GM23338 (cell line): Measurements from ENCODE around the gene NIPAL3.

Experiments
- CREB1 ChIP-seq: fragments of 250-450 bp; sonication (Bioruptor Pico); IDR thresholded peaks from 2 replicates; pipeline ENCODE4 v1.5.0; 2020; ENCODE audit warnings: low read depth, mild to moderate bottlenecking, moderate library complexity
- EZH2 ChIP-seq: fragments of 200-600 bp; sonication (generic); IDR thresholded peaks from one replicate; pipeline ENCODE4 v1.8.0; 2017; ENCODE audit warnings: antibody characterized with exemption, mild to moderate bottlenecking, low read depth; ENCODE audit not compliant: unreplicated experiment
- NANOG ChIP-seq: IDR thresholded peaks from 2 replicates; pipeline ENCODE4 v1.6.1; 2016; ENCODE audit warnings: antibody characterized with exemption, borderline replicate concordance
- ZNF114 ChIP-seq: fragments of 250-450 bp; sonication (Bioruptor Pico); IDR thresholded peaks from 2 replicates; pipeline ENCODE4 v1.5.0; 2020; ENCODE audit warnings: mild to moderate bottlenecking, moderate library complexity
- TF ChIP-seq, protein P1 (sequence below), 2 experiments: fragments of 200-600 bp in 1 of 2; sonication (generic) in 1 of 2; conservative IDR thresholded peaks; 2 replicates each; pipeline versions ENCODE4 v1.5.1 to v1.6.1; 2016 to 2017; ENCODE audit warnings: antibody characterized with exemption in 2 of 2, low read depth in 2 of 2, mild to moderate bottlenecking in 2 of 2, moderate library complexity in 1 of 2

DNA sequence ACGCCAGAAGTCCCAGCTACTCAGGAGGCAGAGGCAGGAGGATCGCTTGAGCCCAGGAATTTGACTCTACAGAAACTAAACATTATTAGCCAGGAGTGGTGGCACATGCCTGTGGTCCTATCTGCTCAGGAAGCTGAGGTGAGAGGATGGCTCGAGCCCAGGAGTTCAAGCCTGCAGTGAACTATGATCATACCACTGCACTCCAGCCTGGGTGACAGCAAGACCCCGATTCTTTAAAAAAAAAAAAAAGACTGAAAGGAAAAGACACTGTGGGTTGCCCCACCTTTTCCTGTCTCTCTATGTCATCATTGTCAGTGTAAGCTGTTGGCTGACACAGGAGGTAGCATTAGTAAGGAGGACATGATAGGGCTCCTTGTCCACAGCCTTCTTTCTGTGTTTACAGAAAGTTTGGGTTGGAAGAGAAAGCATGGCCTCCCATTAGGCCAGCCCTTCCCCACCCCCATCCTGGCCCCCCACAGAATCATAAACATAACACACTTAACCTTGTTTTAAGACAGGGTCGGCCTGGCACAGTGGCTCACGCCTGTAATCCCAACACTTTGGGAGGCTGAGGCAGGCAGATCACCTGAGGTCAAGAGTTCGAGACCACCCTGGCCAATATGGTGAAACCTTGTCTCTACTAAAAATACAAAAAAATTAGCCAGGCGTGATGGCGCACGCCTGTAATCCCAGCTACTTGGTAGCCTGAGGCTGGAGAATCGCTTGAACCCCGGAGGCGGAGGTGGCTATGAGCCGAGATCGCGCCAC lies 66.4 kb downstream of the NIPAL3 start:
- TF ChIP-seq, protein P1, sequence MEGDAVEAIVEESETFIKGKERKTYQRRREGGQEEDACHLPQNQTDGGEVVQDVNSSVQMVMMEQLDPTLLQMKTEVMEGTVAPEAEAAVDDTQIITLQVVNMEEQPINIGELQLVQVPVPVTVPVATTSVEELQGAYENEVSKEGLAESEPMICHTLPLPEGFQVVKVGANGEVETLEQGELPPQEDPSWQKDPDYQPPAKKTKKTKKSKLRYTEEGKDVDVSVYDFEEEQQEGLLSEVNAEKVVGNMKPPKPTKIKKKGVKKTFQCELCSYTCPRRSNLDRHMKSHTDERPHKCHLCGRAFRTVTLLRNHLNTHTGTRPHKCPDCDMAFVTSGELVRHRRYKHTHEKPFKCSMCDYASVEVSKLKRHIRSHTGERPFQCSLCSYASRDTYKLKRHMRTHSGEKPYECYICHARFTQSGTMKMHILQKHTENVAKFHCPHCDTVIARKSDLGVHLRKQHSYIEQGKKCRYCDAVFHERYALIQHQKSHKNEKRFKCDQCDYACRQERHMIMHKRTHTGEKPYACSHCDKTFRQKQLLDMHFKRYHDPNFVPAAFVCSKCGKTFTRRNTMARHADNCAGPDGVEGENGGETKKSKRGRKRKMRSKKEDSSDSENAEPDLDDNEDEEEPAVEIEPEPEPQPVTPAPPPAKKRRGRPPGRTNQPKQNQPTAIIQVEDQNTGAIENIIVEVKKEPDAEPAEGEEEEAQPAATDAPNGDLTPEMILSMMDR (conservative IDR thresholded peaks at IDR 0.05; ENCODE audit: low read depth in 2 of 2) = no peak
- TF ChIP-seq EZH2 = no peak
- no peak for TF ChIP-seq ZNF114 (CRISPR knock-in tag)
- no peak for TF ChIP-seq NANOG
- no peak for TF ChIP-seq CREB1 (CRISPR knock-in tag)
